Sigmoid colon (tissue), 7 donors: ENCODE results near the gene TRIM47. TPM values are rescaled to one million over a fixed set of nuclear protein-coding genes. Genes with fewer than 3 reads are reported as not detected.

Source experiments
- DNase-seq: peaks from one replicate; pipeline ENCODE4 v3.0.0-alpha.2; 2019
- H3K27ac ChIP-seq, 4 donors: fragments of 200-600 bp; sonication (generic); one replicate each; pipeline ENCODE4 v1.5.1; 2016 to 2019; ENCODE audit warnings: mild to moderate bottlenecking in 1 of 4
- H3K27me3 ChIP-seq, 3 donors: fragments of 200-600 bp; sonication (generic); one replicate each; pipeline ENCODE4 v1.5.1; 2019; ENCODE audit warnings: mild to moderate bottlenecking in 1 of 3
- H3K36me3 ChIP-seq, 4 donors: fragments of 200-600 bp; sonication (generic); one replicate each; pipeline ENCODE4 v1.5.1; 2016 to 2019
- H3K4me1 ChIP-seq, 4 donors: fragments of 200-600 bp; sonication (generic); one replicate each; pipeline ENCODE4 v1.5.1; 2017 to 2019
- H3K4me3 ChIP-seq, 4 donors: fragments of 200-600 bp; sonication (generic); one replicate each; pipeline ENCODE4 v1.5.1; 2017 to 2019; ENCODE audit warnings: mild to moderate bottlenecking in 2 of 4, moderate library complexity in 1 of 4
- H3K9me3 ChIP-seq, 4 donors: fragments of 200-600 bp in 3 of 4; sonication (generic) in 3 of 4; one replicate each; pipeline versions ENCODE4 v1.5.1 to v1.6.1; 2013 to 2019
- CTCF ChIP-seq, 4 experiments: fragments of 450-650 bp in 3 of 4; fragments of 200-600 bp in 1 of 4; IDR thresholded peaks; one replicate each; pipeline ENCODE4 v1.5.1; 2016 to 2019; ENCODE audit warnings: antibody characterized with exemption in 4 of 4, mild to moderate bottlenecking in 3 of 4, moderate library complexity in 2 of 4
- EP300 ChIP-seq, 4 donors: sonication (generic); formaldehyde crosslinking; IDR thresholded peaks; one replicate each; pipeline ENCODE4 v1.6.1; 2017; ENCODE audit warnings: antibody characterized with exemption in 4 of 4
- POLR2A ChIP-seq, 2 donors: fragments of 450-650 bp; IDR thresholded peaks; one replicate each; pipeline ENCODE4 v1.6.1; 2016; ENCODE audit warnings: antibody characterized with exemption in 2 of 2, mild to moderate bottlenecking in 2 of 2, moderate library complexity in 2 of 2
- POLR2AphosphoS5 ChIP-seq, 4 donors: sonication (generic); formaldehyde crosslinking; IDR thresholded peaks; one replicate each; pipeline ENCODE4 v1.6.1; 2017; ENCODE audit warnings: antibody characterized with exemption in 4 of 4
- WGBS, 2 donors: extraction: QIAGEN DNeasy Blood & Tissue Kit; methylation state at CpG; one replicate each; pipeline ENCODE4 v1.1.7; 2013; 5-methylcytosine and 5-hydroxymethylcytosine counted together
- intact Hi-C: fragments of 100-400 bp; cut with DNase I; formaldehyde crosslinking; loops from one replicate; pipeline ENCODE4 v1.15.1; 2023
- polyA plus RNA-seq, 3 donors: library from polyadenylated mRNA; stranded (reverse); fragments of 200-250 nt; gene quantifications; one replicate each; pipeline ENCODE4 v1.2.3, GENCODE V29; 2013
- total RNA-seq, 4 donors: library from RNA; depleted of rRNA; stranded (reverse); fragments of >200 nt; gene quantifications; one replicate each; pipeline ENCODE4 v1.1.0, GENCODE V29; 2016
- donor health status: healthy with polysubstance abuse.
- donor health status: Bipolar disorder and iron deficiency.
- donor health status: healthy.

TRIM47 gene
- total and polyA plus RNA-seq, 7 donors, result 27.8 to 41.0 (median 39.0) TPM

GRCh38 chr17:75876938-75877751 lies 1.2 kb downstream of the TRIM47 start:
- peak; percentile 98 for DNase-seq
- Histone ChIP-seq H3K4me3 (peak overlapping the region; percentile 62 to 92 (median 80)), H3K9me3 (no peaks in the 10 kb centered on the region), H3K27ac (peak overlapping the region; percentile 95 to 98 (median 97)), H3K36me3 (peaks cover 0 to 19% (median 12%) of the 10 kb centered on the region in 4 donors), H3K4me1 (peaks cover 5 to 57% (median 52%) of the 10 kb centered on the region in 4 donors), H3K27me3 (no peaks in the 10 kb centered on the region)
- intact Hi-C loops, result loop anchor here (1.0 to 5.0 kb wide), 3 partner anchors 19 to 95 kb away; partner anchors contain the start of genes TRIM65, UNK and WBP2
- 5 to 6% methylated on average over 41 of the region's 41 CpGs for WGBS, 2 donors
- TF ChIP-seq EP300 (IDR thresholded peaks at IDR 0.05), result peak in 2 of 4 donors; percentile 60 to 90
- TF ChIP-seq POLR2AphosphoS5 (IDR thresholded peaks at IDR 0.05), result peak; percentile 74 to 94 (median 83)
- no peak for TF ChIP-seq CTCF (IDR thresholded peaks at IDR 0.05)
- peak in 1 of 2 donors; percentile 11 for TF ChIP-seq POLR2A (IDR thresholded peaks at IDR 0.05)

GRCh38 chr17:75876190-75876937 lies 2.0 kb downstream of the TRIM47 start:
- Histone ChIP-seq H3K4me1 (peaks cover 5 to 59% (median 56%) of the 10 kb centered on the region in 4 donors), H3K27ac (peak overlapping the region; percentile 95 to 98 (median 97)), H3K27me3 (no peaks in the 10 kb centered on the region), H3K9me3 (no peaks in the 10 kb centered on the region), H3K36me3 (peaks cover 0 to 19% (median 12%) of the 10 kb centered on the region in 4 donors), H3K4me3 (peak overlapping the region; percentile 62 to 92 (median 80))
- TF ChIP-seq CTCF (IDR thresholded peaks at IDR 0.05) (peak in 1 of 4 experiments; percentile 29), EP300 (IDR thresholded peaks at IDR 0.05) (peak in 1 of 4 donors; percentile 22), POLR2A (IDR thresholded peaks at IDR 0.05) (peak in 1 of 2 donors; percentile 24), POLR2AphosphoS5 (IDR thresholded peaks at IDR 0.05) (peak in 1 of 4 donors; percentile 2)
- 4 to 16% methylated on average over 26 of the region's 26 CpGs for WGBS, 2 donors
- intact Hi-C loops, result loop anchor here (5.0 kb wide), 1 partner anchor 94 kb away; the partner anchor contains the start of gene UNK
- peak; percentile 77 for DNase-seq

GRCh38 chr17:75875940-75876189 lies 2.5 kb downstream of the TRIM47 start:
- peaks cover 0 to 19% (median 12%) of the 10 kb centered on the region in 4 donors for H3K36me3 ChIP-seq
- 21 to 43% methylated on average over 5 of the region's 5 CpGs for whole genome bisulfite sequencing, 2 donors
- H3K4me3 ChIP-seq, result peak overlapping the region; percentile 62 to 92 (median 80)
- H3K27me3 ChIP-seq, result no peaks in the 10 kb centered on the region
- peak; percentile 89 for DNase-seq
- H3K4me1 ChIP-seq, result peaks cover 5 to 64% (median 61%) of the 10 kb centered on the region in 4 donors
- intact Hi-C loops, result loop anchor here (5.0 kb wide), 1 partner anchor 94 kb away; the partner anchor contains the start of gene UNK
- TF ChIP-seq EP300 (IDR thresholded peaks at IDR 0.05), result no peak
- TF ChIP-seq CTCF (IDR thresholded peaks at IDR 0.05), result no peak
- no peak for TF ChIP-seq POLR2A (IDR thresholded peaks at IDR 0.05)
- TF ChIP-seq POLR2AphosphoS5 (IDR thresholded peaks at IDR 0.05), result peak; percentile 5 to 62 (median 50)
- H3K9me3 ChIP-seq, result no peaks in the 10 kb centered on the region
- peak overlapping the region; percentile 95 to 98 (median 97) for H3K27ac ChIP-seq

- 45 to 60% methylated on average over 18 of the region's 18 CpGs for WGBS, 2 donors
- Histone ChIP-seq H3K27ac (peak overlapping the region; percentile 95 to 98 (median 97)), H3K4me1 (peaks cover 5 to 69% (median 66%) of the 10 kb centered on the region in 4 donors), H3K9me3 (no peaks in the 10 kb centered on the region), H3K27me3 (no peaks in the 10 kb centered on the region), H3K4me3 (peak overlapping the region in 3 of 4 donors; percentile 62 to 92 (median 80)), H3K36me3 (peaks cover 0 to 19% (median 12%) of the 10 kb centered on the region in 4 donors)
- DNase-seq, result peak; percentile 88
- TF ChIP-seq POLR2AphosphoS5 (IDR thresholded peaks at IDR 0.05) (no peak), CTCF (IDR thresholded peaks at IDR 0.05) (no peak), POLR2A (IDR thresholded peaks at IDR 0.05) (no peak), EP300 (IDR thresholded peaks at IDR 0.05) (no peak)
- intact Hi-C loops, result loop anchor here (5.0 kb wide), 1 partner anchor 93 kb away; the partner anchor contains the start of gene UNK
Observed at GRCh38 chr17:75875182-75875939, 3.0 kb downstream of the TRIM47 start.
